Left lung (tissue), 10 donors: ENCODE results near the gene NLN. TPM values are rescaled to one million over a fixed set of nuclear protein-coding genes. Genes with fewer than 3 reads are reported as not detected.
"Not testable (repeated sequence)": the region's sequence is repeated elsewhere in the genome, so short reads cannot be mapped to it uniquely, and the experiment has no call there.

Source experiments
- ATAC-seq: fragments of 200-7000 bp; cut with Tn5 transposase; one replicate; pipeline ENCODE4 v1.9.1; 2020; ENCODE audit warnings: moderate library complexity
- DNase-seq, 4 donors: peaks; one replicate each; pipeline ENCODE4 v3.0.0-alpha.2; 2013 to 2020
- H3K27ac ChIP-seq, 2 donors: fragments of 200-600 bp; sonication (generic) in 1 of 2; one replicate each; pipeline versions ENCODE4 v1.5.0 to v1.8.0; 2020 to 2021
- H3K27me3 ChIP-seq, 2 donors: fragments of 200-600 bp; sonication (generic) in 1 of 2; one replicate each; pipeline versions ENCODE4 v1.5.0 to v1.8.0; 2020 to 2021
- H3K36me3 ChIP-seq, 2 donors: fragments of 200-600 bp; sonication (generic) in 1 of 2; one replicate each; pipeline versions ENCODE4 v1.5.0 to v1.8.0; 2020 to 2021
- H3K4me1 ChIP-seq, 2 donors: fragments of 200-600 bp; one replicate each; pipeline ENCODE4 v1.8.0; 2021
- H3K4me3 ChIP-seq, 2 donors: fragments of 200-600 bp; sonication (generic) in 1 of 2; one replicate each; pipeline versions ENCODE4 v1.5.0 to v1.8.0; 2020 to 2021; ENCODE audit warnings: mild to moderate bottlenecking in 1 of 2
- H3K9me3 ChIP-seq, 2 donors: fragments of 200-600 bp; sonication (generic) in 1 of 2; one replicate each; pipeline versions ENCODE4 v1.5.0 to v1.8.0; 2020 to 2021
- CTCF ChIP-seq, 2 donors: fragments of 200-600 bp; sonication (generic) in 1 of 2; IDR thresholded peaks; one replicate each; pipeline versions ENCODE4 v1.5.0 to v1.8.0; 2021; ENCODE audit warnings: antibody characterized with exemption in 2 of 2
- intact Hi-C, 2 donors: fragments of 100-400 bp; cut with DNase I; formaldehyde crosslinking; loops; one replicate each; pipeline versions ENCODE4 v1.11.2 to v1.14.2; 2022
- polyA plus RNA-seq, 6 donors: library from polyadenylated mRNA; unstranded; fragments of 120-200 nt; gene quantifications; one replicate each; pipeline ENCODE4 v1.2.1, GENCODE V29; 2013; ENCODE audit not compliant: insufficient read length in 6 of 6
- total RNA-seq, 2 donors: library from RNA; stranded (reverse); fragmentation: NEBNext Ultra II Directional; extraction: Animal tissue kit (Norgen Biotek cat#: 25700); gene quantifications; one replicate each; pipeline ENCODE4 v1.2.1, GENCODE V29; 2021
- donor health status: DM: no; HTN: yes; CAD: no.
- donor health status: DM: no; HTN: no; CAD: no.

The NLN gene
- total and polyA plus RNA-seq, 8 donors: 18.0 to 29.1 (median 22.3) TPM

DNA sequence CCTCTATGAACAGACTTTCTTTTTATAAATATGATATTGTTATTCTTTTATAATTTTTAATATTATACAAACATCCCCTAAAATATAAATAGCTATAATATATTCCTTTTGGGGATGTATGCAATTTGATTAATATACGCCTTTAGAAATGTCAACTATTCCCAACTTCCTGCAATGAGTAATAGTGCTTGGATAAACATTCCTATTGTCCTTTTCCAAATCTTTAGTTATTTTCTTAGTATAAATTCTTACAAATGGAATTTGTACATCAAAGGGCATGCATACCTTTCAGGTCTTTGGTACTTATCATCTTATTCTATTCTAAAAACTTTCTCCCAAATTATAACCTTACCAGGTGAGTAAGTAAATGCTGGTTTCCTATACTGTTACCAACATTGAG, 6.2 kb downstream of the NLN start:
- ATAC-seq: no peak
- peaks cover 0 to 28% of the 10 kb centered on the region in 2 donors for H3K4me1 ChIP-seq
- H3K9me3 ChIP-seq: no peaks in the 10 kb centered on the region
- no peak for DNase-seq
- H3K27me3 ChIP-seq: no peaks in the 10 kb centered on the region
- TF ChIP-seq CTCF (IDR thresholded peaks at IDR 0.05): no peak
- H3K36me3 ChIP-seq: no peaks in the 10 kb centered on the region
- intact Hi-C loops: no loop called here
- no peak overlapping the region for H3K27ac ChIP-seq
- no peak overlapping the region for H3K4me3 ChIP-seq

DNA sequence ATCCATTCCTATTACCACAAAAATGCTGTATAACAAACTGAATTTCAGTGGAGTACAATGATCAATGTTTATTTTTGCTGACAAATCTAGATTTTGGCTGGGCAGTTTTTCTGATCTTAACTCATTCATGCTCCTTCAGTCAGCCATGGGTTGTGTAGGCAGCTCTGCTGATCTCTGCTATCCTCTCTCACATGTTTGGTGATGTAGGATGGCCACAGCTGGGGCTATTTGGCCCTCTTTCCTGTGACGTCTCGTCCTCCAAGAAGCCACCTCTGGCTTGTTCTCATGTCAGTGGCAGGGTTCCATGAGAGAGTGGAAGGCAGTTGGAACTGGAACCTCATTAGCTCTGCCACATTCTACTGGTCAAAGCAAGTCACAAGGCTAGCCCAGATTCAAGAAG, 8.9 kb downstream of the NLN start:
- no peaks in the 10 kb centered on the region for H3K27me3 ChIP-seq
- no peak overlapping the region for H3K4me3 ChIP-seq
- ATAC-seq (no peak), DNase-seq (no peak)
- peaks cover 0 to 30% of the 10 kb centered on the region in 2 donors for H3K4me1 ChIP-seq
- no peak overlapping the region for H3K27ac ChIP-seq
- no peaks in the 10 kb centered on the region for H3K9me3 ChIP-seq
- TF ChIP-seq CTCF (IDR thresholded peaks at IDR 0.05): no peak
- intact Hi-C loops: no loop called here
- H3K36me3 ChIP-seq: no peaks in the 10 kb centered on the region

GRCh38 chr5:65732046-65732445, 10.0 kb downstream of the NLN start:
- H3K36me3 ChIP-seq, H3K4me3 ChIP-seq, H3K9me3 ChIP-seq, intact Hi-C loops, H3K27me3 ChIP-seq: not testable (repeated sequence)
- ATAC-seq (peak; percentile 64), DNase-seq (peak in 2 of 4 donors; percentile 60 to 78)
- H3K27ac ChIP-seq: peak overlapping the region in 1 of 2 donors; percentile 67
- H3K4me1 ChIP-seq: peaks cover 0 to 30% of the 10 kb centered on the region in 2 donors

DNA sequence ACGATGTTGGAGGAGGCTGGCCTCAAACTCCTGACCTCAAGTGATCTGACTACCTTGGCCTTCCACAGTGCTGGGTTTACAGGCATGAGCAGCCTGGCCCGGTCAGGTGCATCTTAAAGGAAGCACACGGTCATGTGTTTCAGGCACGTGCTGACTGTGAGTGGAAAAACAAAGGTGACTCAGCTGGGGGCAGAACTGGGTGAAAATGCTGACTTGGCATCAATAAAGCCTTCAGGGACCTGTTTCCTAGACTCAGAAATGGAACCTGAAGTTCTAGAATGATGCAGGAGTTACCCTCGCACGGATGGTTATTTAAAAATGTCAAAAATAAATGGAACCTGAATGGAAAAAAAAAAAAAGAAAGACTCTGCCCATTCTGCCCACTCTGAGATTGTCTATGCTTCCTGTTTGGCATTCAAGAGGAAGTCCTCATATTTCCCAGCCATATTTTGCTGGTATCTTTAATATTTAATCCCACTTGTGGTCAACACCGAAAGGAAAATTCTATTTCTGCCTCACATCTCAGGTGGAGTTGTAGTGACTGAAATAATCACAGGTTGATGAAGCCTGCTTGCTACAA, 12.3 kb downstream of the NLN start:
- intact Hi-C loops, H3K4me3 ChIP-seq, H3K27me3 ChIP-seq, H3K9me3 ChIP-seq, DNase-seq, ATAC-seq, H3K36me3 ChIP-seq: not testable (repeated sequence)
- Histone ChIP-seq H3K27ac (peak overlapping the region in 1 of 2 donors; percentile 66), H3K4me1 (peaks cover 0 to 30% of the 10 kb centered on the region in 2 donors)

DNA sequence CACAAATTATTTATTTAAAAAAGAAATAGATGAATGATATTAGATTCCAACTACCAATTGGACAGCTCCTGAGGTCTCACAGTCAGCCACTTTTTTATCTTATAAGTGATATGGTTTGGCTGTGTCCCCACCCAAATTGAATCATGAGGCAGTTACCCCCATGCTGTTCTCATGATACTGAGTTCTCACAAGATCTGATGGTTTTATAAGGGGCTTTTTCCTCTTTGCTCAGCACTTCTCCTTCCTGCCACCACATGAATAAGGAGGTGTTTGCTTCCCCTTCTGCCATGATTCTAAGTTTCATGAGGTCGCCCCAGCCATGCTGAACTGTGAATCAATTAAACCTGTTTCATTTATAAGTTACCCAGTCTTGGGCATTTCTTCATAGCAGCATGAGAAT, 12.9 kb downstream of the NLN start:
- H3K4me1 ChIP-seq: peaks cover 0 to 30% of the 10 kb centered on the region in 2 donors
- H3K9me3 ChIP-seq: no peaks in the 10 kb centered on the region
- H3K4me3 ChIP-seq: no peak overlapping the region
- ATAC-seq (no peak), DNase-seq (no peak)
- peak overlapping the region in 1 of 2 donors; percentile 66 for H3K27ac ChIP-seq
- intact Hi-C loops: no loop called here
- no peaks in the 10 kb centered on the region for H3K36me3 ChIP-seq
- TF ChIP-seq CTCF (IDR thresholded peaks at IDR 0.05): no peak
- H3K27me3 ChIP-seq: no peaks in the 10 kb centered on the region

DNA sequence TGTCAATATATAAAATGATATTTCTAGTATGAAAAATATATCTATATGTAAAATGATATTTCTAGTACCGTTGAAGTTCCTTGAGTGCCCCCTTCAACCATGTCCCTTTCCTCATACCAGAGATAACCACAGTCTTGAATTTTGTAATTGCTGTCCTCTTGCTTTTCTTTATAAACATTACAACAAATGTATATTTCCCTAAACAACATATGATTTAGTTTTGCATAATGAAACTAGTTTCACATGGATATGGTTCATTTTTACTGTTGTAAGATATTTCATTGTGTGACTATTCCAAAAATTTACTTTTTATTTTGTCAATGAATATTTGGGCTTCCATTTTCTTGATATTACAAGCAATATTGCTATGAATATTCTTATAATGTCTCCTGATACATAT, 14.0 kb downstream of the NLN start:
- H3K27me3 ChIP-seq: no peaks in the 10 kb centered on the region
- TF ChIP-seq CTCF (IDR thresholded peaks at IDR 0.05): no peak
- DNase-seq: no peak
- no peak overlapping the region for H3K27ac ChIP-seq
- no peaks in the 10 kb centered on the region for H3K9me3 ChIP-seq
- no peak for ATAC-seq
- H3K4me1 ChIP-seq: peaks cover 0 to 30% of the 10 kb centered on the region in 2 donors
- H3K4me3 ChIP-seq: no peak overlapping the region
- H3K36me3 ChIP-seq: no peaks in the 10 kb centered on the region
- intact Hi-C loops: no loop called here
